CD4-positive, CD25-positive, alpha-beta regulatory T cell (primary cell): Measurements from ENCODE around the gene TAS1R1. TPM values are rescaled to one million over a fixed set of nuclear protein-coding genes. Genes with fewer than 3 reads are reported as not detected.
A peak's percentile ranks its signal among the peaks of the same experiment; 100 is the strongest.

Experiments used
- ATAC-seq, 2 donors: fragments of 150-1000 bp; cut with Tn5 transposase; one replicate each; pipeline ENCODE4 v1.10.0; 2021; ENCODE audit warnings: low read depth in 2 of 2, moderate number of reproducible peaks in 2 of 2, moderate library complexity in 1 of 2
- DNase-seq, 3 donors: peaks; one replicate each; pipeline versions ENCODE4 v3.0.0 to v3.0.0-alpha.2; 2012 to 2022; ENCODE audit warnings: mixed read lengths in 1 of 3
- H3K27ac ChIP-seq: one replicate; pipeline ENCODE4 v1.7.0; 2013; ENCODE audit warnings: mild to moderate bottlenecking, low read length; ENCODE audit not compliant: insufficient read depth, poor library complexity, severe bottlenecking
- H3K27me3 ChIP-seq: one replicate; pipeline ENCODE4 v1.7.0; 2013; ENCODE audit warnings: low read length; ENCODE audit not compliant: control insufficient read depth, insufficient read depth
- H3K36me3 ChIP-seq: one replicate; pipeline ENCODE4 v1.7.0; 2013; ENCODE audit warnings: mild to moderate bottlenecking, low read length, moderate library complexity; ENCODE audit not compliant: control insufficient read depth, insufficient read depth
- H3K4me1 ChIP-seq: 2 replicates; pipeline ENCODE4 v1.7.0; 2013; ENCODE audit warnings: mild to moderate bottlenecking, low read length; ENCODE audit not compliant: insufficient read depth, control insufficient read depth, poor library complexity, severe bottlenecking
- H3K4me3 ChIP-seq: one replicate; pipeline ENCODE4 v1.7.0; 2013; ENCODE audit warnings: low read depth, mild to moderate bottlenecking, low read length, moderate library complexity
- H3K9me3 ChIP-seq, 2 experiments: 1 replicate in 1 of 2; 2 replicates in 1 of 2; pipeline ENCODE4 v1.7.0; 2013; ENCODE audit warnings: low read length in 2 of 2, mild to moderate bottlenecking in 1 of 2, moderate library complexity in 1 of 2; ENCODE audit not compliant: control insufficient read depth in 2 of 2
- H3K27ac Mint-ChIP-seq, 3 donors: one replicate each; pipeline ENCODE4 v1.8.0; 2020 to 2022; ENCODE audit warnings: mild to moderate bottlenecking in 3 of 3, mixed read lengths in 3 of 3, moderate library complexity in 2 of 3
- H3K27me3 Mint-ChIP-seq: one replicate; pipeline ENCODE4 v1.8.0; 2022; ENCODE audit warnings: mild to moderate bottlenecking, mixed read lengths
- H3K36me3 Mint-ChIP-seq: one replicate; pipeline ENCODE4 v1.8.0; 2020; ENCODE audit warnings: mixed read lengths
- H3K4me1 Mint-ChIP-seq, 4 donors: one replicate each; pipeline ENCODE4 v1.8.0; 2020 to 2022; ENCODE audit warnings: mixed read lengths in 4 of 4, mild to moderate bottlenecking in 1 of 4
- H3K4me3 Mint-ChIP-seq, 4 donors: one replicate each; pipeline ENCODE4 v1.8.0; 2020 to 2022; ENCODE audit warnings: mild to moderate bottlenecking in 4 of 4, mixed read lengths in 4 of 4, moderate library complexity in 3 of 4
- H3K9me3 Mint-ChIP-seq, 7 donors: one replicate each; pipeline ENCODE4 v1.8.0; 2020 to 2022; ENCODE audit warnings: mixed read lengths in 7 of 7, mild to moderate bottlenecking in 3 of 7, moderate library complexity in 2 of 7
- polyA plus RNA-seq, 4 donors: library from polyadenylated mRNA; unstranded; fragments of 300-500 nt; fragmentation: Illumina TruSeq; gene quantifications; one replicate each; pipeline ENCODE4 v1.2.3, GENCODE V29; 2021
- total RNA-seq: library from RNA; stranded (reverse); gene quantifications from one replicate; pipeline ENCODE4 v1.2.3, GENCODE V29; 2022

TAS1R1 gene
- total and polyA plus RNA-seq, 5 donors from 2014 or later = 0.09 TPM; not detected in 4

DNA sequence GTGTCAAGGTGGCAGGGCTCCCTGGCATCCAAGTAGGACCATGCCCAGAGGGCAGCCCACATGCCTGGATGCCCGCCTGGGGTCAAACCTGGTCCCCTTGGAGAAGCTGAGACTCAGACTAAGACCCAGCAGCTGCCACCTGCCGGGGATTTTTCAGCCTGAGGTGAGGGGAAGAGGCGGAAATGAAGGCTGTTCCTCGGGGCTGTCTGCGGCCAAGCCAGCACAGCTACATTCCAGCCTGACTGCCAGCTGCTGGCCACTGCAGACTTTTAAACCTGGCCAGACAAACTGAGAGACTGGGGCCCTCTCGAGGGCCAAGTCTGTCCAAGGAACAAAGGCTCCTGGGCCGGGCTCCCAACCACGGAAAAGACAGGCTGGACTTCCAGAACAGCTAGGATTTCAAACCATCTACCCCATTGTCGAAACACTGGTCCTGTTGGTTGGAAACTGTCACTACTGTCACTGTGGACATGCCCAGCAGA, 41.7 kb upstream of the TAS1R1 start:
- H3K4me3 ChIP-seq = no peak overlapping the region

DNA sequence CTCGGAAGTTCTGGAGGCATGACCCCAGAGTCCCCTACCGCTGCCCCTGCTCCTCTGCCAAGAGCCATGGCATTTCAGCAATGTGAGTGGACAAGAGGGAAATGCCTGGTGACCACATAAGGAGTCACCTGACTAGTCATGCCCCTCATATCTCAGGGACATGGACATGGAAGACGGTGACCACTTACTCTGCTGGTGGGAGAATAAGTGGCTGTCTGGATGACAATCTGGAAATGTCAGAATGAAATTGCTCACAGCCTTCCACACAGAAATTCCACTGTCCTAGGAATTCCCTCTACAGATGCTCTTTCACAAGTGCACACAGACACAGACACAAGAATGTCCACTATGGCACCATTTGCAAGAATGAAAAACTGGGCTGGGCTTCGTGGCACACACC, 39.3 kb upstream of the TAS1R1 start:
- Mint-ChIP-seq H3K4me1 (no peaks in the 10 kb centered on the region), H3K27ac (no peak overlapping the region), H3K36me3 (no peaks in the 10 kb centered on the region), H3K9me3 (no peaks in the 10 kb centered on the region), H3K27me3 (no peaks in the 10 kb centered on the region), H3K4me3 (no peak overlapping the region)
- no peaks in the 10 kb centered on the region for H3K4me1 ChIP-seq
- no peaks in the 10 kb centered on the region for H3K36me3 ChIP-seq
- H3K27me3 ChIP-seq = no peaks in the 10 kb centered on the region
- H3K27ac ChIP-seq = no peak overlapping the region
- ATAC-seq (no peak), DNase-seq (no peak)
- H3K9me3 ChIP-seq = no peaks in the 10 kb centered on the region
- no peak overlapping the region for H3K4me3 ChIP-seq

More for the DNA sequence above, 41.7 kb upstream of the TAS1R1 start:
- no peaks in the 10 kb centered on the region for H3K4me1 Mint-ChIP-seq
- H3K4me1 ChIP-seq = no peaks in the 10 kb centered on the region
- ATAC-seq (no peak), DNase-seq (no peak)
- no peaks in the 10 kb centered on the region for H3K9me3 Mint-ChIP-seq
- H3K27ac Mint-ChIP-seq = no peak overlapping the region
- H3K27ac ChIP-seq = no peak overlapping the region
- no peaks in the 10 kb centered on the region for H3K27me3 ChIP-seq
- H3K27me3 Mint-ChIP-seq = no peaks in the 10 kb centered on the region
- no peaks in the 10 kb centered on the region for H3K9me3 ChIP-seq
- no peaks in the 10 kb centered on the region for H3K36me3 Mint-ChIP-seq
- H3K4me3 Mint-ChIP-seq = no peak overlapping the region
- H3K36me3 ChIP-seq = no peaks in the 10 kb centered on the region

DNA sequence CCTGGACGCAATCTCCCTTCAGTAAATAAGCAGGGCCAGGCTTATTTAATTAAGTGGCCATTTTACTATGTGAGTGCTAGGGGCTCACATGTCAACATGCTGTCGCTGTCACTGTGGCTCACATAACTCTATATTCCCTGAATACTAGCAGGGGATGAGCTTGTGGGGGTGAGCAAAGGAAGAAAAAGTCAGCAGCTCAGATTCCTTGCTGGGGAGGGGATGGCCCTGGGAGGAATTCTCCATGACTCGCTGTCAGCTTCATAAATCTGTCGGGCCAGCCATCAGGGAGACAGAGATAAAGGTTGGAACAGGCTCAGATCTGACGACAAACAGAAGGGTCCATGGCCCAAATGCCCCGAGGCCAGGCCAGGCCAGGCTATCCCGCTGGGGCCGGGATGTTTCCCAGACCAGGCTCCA, 37.7 kb upstream of the TAS1R1 start:
- no peaks in the 10 kb centered on the region for H3K36me3 ChIP-seq
- Mint-ChIP-seq H3K4me3 (no peak overlapping the region), H3K27ac (no peak overlapping the region)

DNA sequence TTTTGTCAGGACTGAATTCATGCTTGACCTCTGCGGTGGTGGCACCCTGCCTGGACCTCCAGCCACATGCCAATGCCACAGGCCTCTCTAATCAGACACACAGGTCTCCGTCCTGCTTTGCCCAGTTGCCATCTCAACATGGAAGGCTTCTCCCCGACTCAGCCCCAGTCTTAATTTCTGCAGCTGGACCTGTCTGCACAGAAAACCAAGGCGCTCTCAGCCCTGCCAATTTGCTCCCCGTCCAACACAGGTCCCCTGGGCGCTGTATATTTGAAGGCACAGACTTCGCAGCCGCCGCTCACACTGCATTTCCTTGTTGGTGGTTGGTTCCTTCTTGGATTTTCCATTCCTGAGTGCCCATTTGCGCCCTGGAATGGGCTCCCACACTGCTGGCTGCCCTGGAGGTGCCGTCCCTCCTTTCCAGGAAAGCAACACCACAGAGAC, 35.6 kb upstream of the TAS1R1 start:
- peak overlapping the region in 2 of 3 donors; percentile 15 to 38 for H3K27ac Mint-ChIP-seq
- Histone ChIP-seq H3K4me3 (no peak overlapping the region), H3K27ac (no peak overlapping the region), H3K4me1 (no peaks in the 10 kb centered on the region), H3K27me3 (no peaks in the 10 kb centered on the region), H3K9me3 (no peaks in the 10 kb centered on the region), H3K36me3 (no peaks in the 10 kb centered on the region)
- no peaks in the 10 kb centered on the region for H3K27me3 Mint-ChIP-seq
- H3K4me1 Mint-ChIP-seq = peaks cover 0 to 9% (median 2%) of the 10 kb centered on the region in 4 donors
- peaks cover 8% of the 10 kb centered on the region for H3K36me3 Mint-ChIP-seq
- H3K4me3 Mint-ChIP-seq = no peak overlapping the region
- DNase-seq (no peak), ATAC-seq (no peak)
- no peaks in the 10 kb centered on the region for H3K9me3 Mint-ChIP-seq

More for the DNA sequence above, 37.7 kb upstream of the TAS1R1 start:
- Histone ChIP-seq H3K4me1 (no peaks in the 10 kb centered on the region), H3K27ac (no peak overlapping the region), H3K27me3 (no peaks in the 10 kb centered on the region), H3K4me3 (no peak overlapping the region), H3K9me3 (no peaks in the 10 kb centered on the region)
- no peaks in the 10 kb centered on the region for H3K9me3 Mint-ChIP-seq
- DNase-seq (no peak), ATAC-seq (no peak)
- peaks cover 0 to 6% (median 0%) of the 10 kb centered on the region in 4 donors for H3K4me1 Mint-ChIP-seq
- no peaks in the 10 kb centered on the region for H3K27me3 Mint-ChIP-seq
- H3K36me3 Mint-ChIP-seq = no peaks in the 10 kb centered on the region

DNA sequence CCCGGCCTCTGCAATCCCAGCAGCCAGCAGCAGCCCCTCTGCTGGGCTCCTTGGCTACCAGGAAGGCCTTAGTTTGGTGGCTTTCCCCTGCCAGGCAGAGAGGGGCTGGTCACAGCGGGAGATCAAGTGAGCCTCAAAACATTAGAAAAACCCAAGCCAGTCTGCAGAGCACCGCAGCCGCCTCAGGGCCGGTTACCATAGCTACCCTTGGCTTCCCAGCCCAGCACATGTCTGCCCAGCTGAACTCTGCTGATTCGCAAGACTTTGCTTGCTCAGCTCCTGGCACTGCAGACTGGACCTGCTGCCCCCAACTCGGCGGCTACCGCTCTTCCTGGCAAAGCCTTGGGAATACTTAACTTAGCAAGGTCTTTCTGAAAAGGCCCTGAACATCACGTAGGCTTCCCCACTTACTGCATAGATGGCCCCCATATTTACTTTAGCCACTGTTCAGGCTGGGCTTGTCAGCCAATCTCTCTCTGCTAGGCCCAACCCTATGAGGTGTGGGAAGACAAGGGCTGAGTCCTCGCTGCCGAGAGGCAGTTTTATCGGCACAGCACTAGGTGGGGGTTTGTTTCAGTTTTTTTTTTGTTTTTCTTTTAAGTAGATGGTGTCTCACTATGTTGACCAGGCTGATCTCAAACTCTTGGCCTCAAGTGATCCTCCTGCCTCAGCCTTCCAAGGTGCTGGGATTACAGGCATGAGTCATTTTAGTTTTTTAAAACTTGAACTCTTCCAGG, 35.0 kb upstream of the TAS1R1 start:
- Mint-ChIP-seq H3K4me1 (peaks cover 0 to 9% (median 2%) of the 10 kb centered on the region in 4 donors), H3K9me3 (no peaks in the 10 kb centered on the region), H3K27me3 (no peaks in the 10 kb centered on the region), H3K4me3 (no peak overlapping the region), H3K27ac (peak overlapping the region in 2 of 3 donors; percentile 6 to 38), H3K36me3 (peaks cover 8% of the 10 kb centered on the region)
- Histone ChIP-seq H3K36me3 (peaks cover 2% of the 10 kb centered on the region), H3K4me3 (no peak overlapping the region), H3K9me3 (no peaks in the 10 kb centered on the region), H3K4me1 (no peaks in the 10 kb centered on the region), H3K27me3 (no peaks in the 10 kb centered on the region), H3K27ac (no peak overlapping the region)
- no peak for ATAC-seq
- no peak for DNase-seq

DNA sequence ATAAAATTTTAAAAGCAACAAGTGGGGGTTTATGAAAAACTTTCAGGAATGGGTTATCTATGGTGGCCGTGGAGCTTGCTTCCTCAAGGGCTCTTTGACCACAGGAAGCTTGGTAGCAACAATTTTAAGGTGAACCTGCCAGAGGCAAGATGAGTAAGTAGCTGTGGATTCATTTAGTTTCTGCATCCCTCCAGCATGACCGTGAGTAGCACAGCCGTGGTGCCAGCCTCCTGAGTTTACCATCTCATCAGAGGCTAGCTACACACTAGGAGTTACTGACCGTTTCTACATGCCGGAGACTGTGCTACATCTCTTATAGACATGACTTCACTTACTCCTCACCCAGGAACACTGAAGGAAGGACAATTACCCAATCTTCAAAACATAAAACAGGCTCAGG, 33.6 kb upstream of the TAS1R1 start:
- no peak for ATAC-seq
- H3K9me3 Mint-ChIP-seq = no peaks in the 10 kb centered on the region
- Histone ChIP-seq H3K27me3 (no peaks in the 10 kb centered on the region), H3K9me3 (no peaks in the 10 kb centered on the region), H3K27ac (no peak overlapping the region), H3K4me1 (no peaks in the 10 kb centered on the region), H3K36me3 (peaks cover 17% of the 10 kb centered on the region), H3K4me3 (no peak overlapping the region)
- H3K27ac Mint-ChIP-seq = peak overlapping the region; percentile 26 to 65 (median 38)
- peaks cover 0 to 9% (median 2%) of the 10 kb centered on the region in 4 donors for H3K4me1 Mint-ChIP-seq
- no peak overlapping the region for H3K4me3 Mint-ChIP-seq
- no peak for DNase-seq
- H3K36me3 Mint-ChIP-seq = peaks cover 15% of the 10 kb centered on the region
- H3K27me3 Mint-ChIP-seq = no peaks in the 10 kb centered on the region

DNA sequence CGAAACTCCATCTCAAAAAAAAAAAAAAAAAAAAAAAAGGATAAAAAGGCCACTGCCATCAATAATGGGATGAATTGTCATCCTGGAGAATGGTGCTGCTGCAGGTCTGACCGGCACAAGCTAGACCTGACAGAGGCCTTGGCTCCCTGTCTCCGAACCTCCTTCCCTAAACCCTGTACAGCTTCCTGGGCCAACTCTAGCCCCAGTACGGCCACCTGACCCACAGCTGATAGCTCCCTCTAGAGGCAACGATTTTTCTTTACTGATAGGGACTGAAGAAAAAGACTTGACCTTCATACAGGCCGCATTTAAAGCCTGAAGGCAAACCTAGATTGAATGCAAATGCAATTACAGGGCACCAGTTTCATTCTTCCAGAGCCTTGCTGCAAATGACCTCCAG, 31.5 kb upstream of the TAS1R1 start:
- H3K4me1 ChIP-seq = no peaks in the 10 kb centered on the region
- DNase-seq (no peak), ATAC-seq (no peak)
- no peaks in the 10 kb centered on the region for H3K27me3 Mint-ChIP-seq
- H3K36me3 ChIP-seq = peaks cover 28% of the 10 kb centered on the region
- H3K9me3 ChIP-seq = no peaks in the 10 kb centered on the region
- H3K36me3 Mint-ChIP-seq = peaks cover 23% of the 10 kb centered on the region
- H3K27me3 ChIP-seq = no peaks in the 10 kb centered on the region
- H3K4me3 ChIP-seq = no peak overlapping the region
- no peak overlapping the region for H3K4me3 Mint-ChIP-seq
- no peak overlapping the region for H3K27ac ChIP-seq
- no peaks in the 10 kb centered on the region for H3K9me3 Mint-ChIP-seq
- peak overlapping the region; percentile 11 to 79 (median 48) for H3K27ac Mint-ChIP-seq
- H3K4me1 Mint-ChIP-seq = peaks cover 0 to 11% (median 2%) of the 10 kb centered on the region in 4 donors

DNA sequence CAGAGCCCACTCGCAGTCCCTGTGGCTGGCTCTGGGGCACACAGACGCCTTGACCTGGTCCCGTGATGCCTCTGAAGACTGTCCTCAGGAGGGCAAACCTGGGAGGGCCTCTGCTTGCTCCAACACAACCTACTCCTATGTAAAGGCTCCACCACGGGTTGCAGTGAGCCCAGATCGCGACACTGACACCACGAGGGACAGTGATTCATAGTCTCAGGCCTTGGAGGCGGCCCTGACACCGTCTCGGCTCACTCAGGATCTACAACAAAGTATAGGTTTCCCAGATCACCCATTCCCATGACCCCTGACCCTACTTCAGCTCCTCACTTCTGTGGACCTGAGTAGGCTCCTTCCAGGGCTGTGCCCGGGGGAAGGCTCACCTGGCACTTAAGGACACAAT, 28.8 kb upstream of the TAS1R1 start:
- Histone ChIP-seq H3K36me3 (peaks cover 52% of the 10 kb centered on the region), H3K9me3 (no peaks in the 10 kb centered on the region), H3K4me3 (no peak overlapping the region), H3K27me3 (no peaks in the 10 kb centered on the region), H3K4me1 (no peaks in the 10 kb centered on the region), H3K27ac (no peak overlapping the region)
- no peak overlapping the region for H3K27ac Mint-ChIP-seq
- peaks cover 0 to 8% (median 2%) of the 10 kb centered on the region in 4 donors for H3K4me1 Mint-ChIP-seq
- no peak for ATAC-seq
- H3K27me3 Mint-ChIP-seq = no peaks in the 10 kb centered on the region
- DNase-seq = no peak
- H3K36me3 Mint-ChIP-seq = peaks cover 25% of the 10 kb centered on the region
- no peaks in the 10 kb centered on the region for H3K9me3 Mint-ChIP-seq
- H3K4me3 Mint-ChIP-seq = no peak overlapping the region
